Spleen (tissue), 11 donors: ENCODE measurements around the gene SSB. TPM values are rescaled to one million over a fixed set of nuclear protein-coding genes. Genes with fewer than 3 reads are reported as not detected.

Experiments used
- DNase-seq: peaks from one replicate; pipeline ENCODE4 v3.0.0-alpha.2; 2020
- H3K27ac ChIP-seq, 8 donors: fragments of 200-600 bp; sonication (generic) in 7 of 8; 1 replicate in 4 of 8; 2 replicates in 4 of 8; pipeline versions ENCODE4 v1.5.0 to v1.8.0; 2016 to 2021; ENCODE audit warnings: inconsistent platforms in 4 of 8, mild to moderate bottlenecking in 4 of 8, moderate library complexity in 1 of 8
- H3K27me3 ChIP-seq, 7 donors: fragments of 200-600 bp; sonication (generic) in 6 of 7; replicated peaks in 1 of 7; 1 replicate in 4 of 7; 2 replicates in 3 of 7; pipeline versions ENCODE4 v1.5.0 to v1.8.0; 2016 to 2021; ENCODE audit warnings: inconsistent platforms in 3 of 7, mild to moderate bottlenecking in 1 of 7
- H3K36me3 ChIP-seq, 6 donors: fragments of 200-600 bp; sonication (generic) in 5 of 6; 1 replicate in 4 of 6; 2 replicates in 2 of 6; pipeline versions ENCODE4 v1.5.0 to v1.8.0; 2016 to 2021; ENCODE audit warnings: inconsistent platforms in 2 of 6
- H3K4me1 ChIP-seq, 6 donors: fragments of 200-600 bp; sonication (generic) in 5 of 6; 1 replicate in 3 of 6; 2 replicates in 3 of 6; pipeline versions ENCODE4 v1.5.0 to v1.8.0; 2016 to 2021; ENCODE audit warnings: inconsistent platforms in 3 of 6
- H3K4me3 ChIP-seq, 8 donors: fragments of 200-600 bp; sonication (generic) in 7 of 8; 1 replicate in 4 of 8; 2 replicates in 4 of 8; pipeline versions ENCODE4 v1.5.0 to v1.8.0; 2016 to 2021; ENCODE audit warnings: inconsistent platforms in 4 of 8, mild to moderate bottlenecking in 4 of 8, moderate library complexity in 2 of 8
- H3K9me3 ChIP-seq, 8 donors: fragments of 200-600 bp; sonication (generic) in 7 of 8; 1 replicate in 4 of 8; 2 replicates in 4 of 8; pipeline versions ENCODE4 v1.5.0 to v1.8.0; 2016 to 2021; ENCODE audit warnings: inconsistent platforms in 4 of 8
- POLR2A ChIP-seq, 3 donors: fragments of 450-650 bp; IDR thresholded peaks; one replicate each; pipeline ENCODE4 v1.5.1; 2017; ENCODE audit warnings: antibody characterized with exemption in 3 of 3, mild to moderate bottlenecking in 1 of 3
- WGBS, 5 donors: extraction: QIAGEN DNeasy Blood & Tissue Kit in 3 of 5; methylation state at CpG; one replicate each; pipeline versions ENCODE4 v1.1.5 to v1.1.7; 2013 to 2018; 5-methylcytosine and 5-hydroxymethylcytosine counted together
- intact Hi-C: fragments of 100-400 bp; cut with DNase I; formaldehyde crosslinking; loops from one replicate; pipeline ENCODE4 v1.15.0; 2023; ENCODE audit warnings: low total_unique reads
- polyA plus RNA-seq, 3 donors: library from polyadenylated mRNA; stranded (reverse); fragments of 200-250 nt; gene quantifications; one replicate each; pipeline ENCODE4 v1.2.1, GENCODE V29; 2013
- total RNA-seq, 7 donors: library from RNA; depleted of rRNA in 3 of 7; stranded (reverse); fragments of >200 nt in 3 of 7; fragmentation: NEBNext Ultra II Directional in 4 of 7; extraction: Animal tissue kit (Norgen Biotek cat#: 25700) in 4 of 7; gene quantifications; one replicate each; pipeline versions ENCODE4 v1.1.0 to v1.2.1, GENCODE V29; 2016 to 2021
- donor health status: healthy with polysubstance abuse.
- donor health status: DM: no; HTN: no; CAD: no; lungs with moderate emphysema.
- donor health status: DM: no; HTN: no; CAD: no.
- donor health status: Bipolar disorder and iron deficiency.
- donor health status: healthy.
- donor health status: DM: no; HTN: no; CAD: no.
- donor health status: DM: yes; HTN: yes; CAD: no.

SSB gene
- total and polyA plus RNA-seq, 10 donors, result 55.1 to 103 (median 74.9) TPM

DNA sequence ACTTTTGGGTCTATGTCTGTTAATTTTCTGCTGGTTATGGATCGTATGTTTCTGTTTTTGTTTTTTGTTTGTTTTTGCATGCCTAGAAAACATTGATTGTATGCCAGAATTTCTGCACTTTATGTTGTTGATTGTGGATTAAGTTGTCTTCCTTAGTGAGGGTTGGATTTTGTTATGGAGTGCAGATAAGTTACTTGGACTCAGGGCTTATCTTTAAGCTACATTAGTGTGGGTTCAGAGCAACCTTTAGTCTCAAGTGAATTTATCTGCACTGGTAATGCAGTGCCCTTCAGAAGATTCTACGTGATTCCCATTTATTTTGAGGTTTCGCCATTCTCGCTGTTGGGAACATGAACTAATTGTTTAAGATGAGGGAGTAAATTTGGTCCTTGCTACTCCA is 61.5 kb downstream of the SSB start:
- Histone ChIP-seq H3K27me3 (no peaks in the 10 kb centered on the region), H3K9me3 (peaks cover 0 to 9% (median 0%) of the 10 kb centered on the region in 8 donors), H3K4me3 (no peak overlapping the region), H3K36me3 (peaks cover 0 to 10% (median 3%) of the 10 kb centered on the region in 6 donors), H3K27ac (no peak overlapping the region), H3K4me1 (peaks cover 0 to 6% (median 2%) of the 10 kb centered on the region in 6 donors)
- 92 to 94% (median 93%) methylated on average over 4 of the region's 4 CpGs for WGBS, 5 donors
- DNase-seq, result no peak
- no peak for TF ChIP-seq POLR2A (IDR thresholded peaks at IDR 0.05)
- intact Hi-C loops, result no loop called here

Other genes starting within 250 kb of the SSB start
- gene FASTKD1, start 225.0 kb upstream of the SSB start, total RNA-seq, result 10 to 100 TPM; 21.2 to 43.9 (median 28.6) TPM
- gene FASTKD1, start 225.0 kb upstream of the SSB start, polyA plus RNA-seq, result 10 to 100 TPM; 28.7 to 42.5 (median 42.1) TPM
- 10 to 100 TPM; 47.8 to 72.7 (median 64.5) TPM for gene PPIG, start 214.5 kb upstream of the SSB start, total RNA-seq
- 10 to 100 TPM; 32.5 to 43.1 (median 34.8) TPM for gene PPIG, start 214.5 kb upstream of the SSB start, polyA plus RNA-seq
- gene CFAP210, start 104.5 kb upstream of the SSB start, total RNA-seq, result not detected
- under 1 TPM in 2 of 3 donors, not detected in 1; 0.09 to 0.15 TPM for gene CFAP210, start 104.5 kb upstream of the SSB start, polyA plus RNA-seq
- 1 to 10 TPM; 3.4 to 6.9 (median 4.4) TPM for gene PHOSPHO2, start 104.4 kb upstream of the SSB start, total RNA-seq
- gene PHOSPHO2, start 104.4 kb upstream of the SSB start, polyA plus RNA-seq, result 1 to 10 TPM; 1.2 to 2.3 (median 2.1) TPM
- gene KLHL23, start 65.0 kb upstream of the SSB start, total RNA-seq, result 1 to 10 TPM; 1.4 to 3.3 (median 2.1) TPM
- 1 to 10 TPM in 1 of 3 donors, under 1 TPM in 2; 0.48 to 1.4 (median 0.86) TPM for gene KLHL23, start 65.0 kb upstream of the SSB start, polyA plus RNA-seq
- gene METTL5, start 26.0 kb downstream of the SSB start, total RNA-seq, result 10 to 100 TPM; 24.4 to 38.5 (median 31.9) TPM
- 10 to 100 TPM; 46.8 to 57.0 (median 49.4) TPM for gene METTL5, start 26.0 kb downstream of the SSB start, polyA plus RNA-seq
- gene UBR3, start 28.6 kb downstream of the SSB start, total RNA-seq, result 100 to 1,000 TPM in 1 of 7 donors, 10 to 100 TPM in 6; 40.3 to 119 (median 62.4) TPM
- gene UBR3, start 28.6 kb downstream of the SSB start, polyA plus RNA-seq, result 10 to 100 TPM in 1 of 3 donors, 1 to 10 TPM in 2; 7.2 to 10.5 (median 7.9) TPM